RWPE1 (cell line): ENCODE measurements around the gene CBR1.

Source experiments
- CTCF ChIA-PET: fragments of 350-600 bp; sonication (Branson Sonifier 250); formaldehyde crosslinking; extraction: SDS; loops from one replicate; lab custom pipeline; 2021; lab: Yijun Ruan, JAX
- POLR2A ChIA-PET: fragments of 400-600 bp; formaldehyde crosslinking; extraction: SDS; loops from one replicate; lab custom pipeline; 2020; ENCODE audit warnings: antibody characterized with exemption; ENCODE audit not compliant: low non-redundant PET; lab: Yijun Ruan, JAX
- DNase-seq: peaks from one replicate; pipeline ENCODE4 v3.0.0; 2012; ENCODE audit warnings: low spot score
- H3K27ac ChIP-seq: fragments of 450-650 bp; 2 replicates; pipeline ENCODE4 v1.5.1; 2017
- CTCF ChIP-seq: fragments of 450-650 bp; conservative IDR thresholded peaks from 2 replicates; pipeline ENCODE4 v1.5.1; 2017; ENCODE audit warnings: low read depth, mild to moderate bottlenecking

Gene CBR1

GRCh38 chr21:36104317-36105300 is 34.8 kb downstream of the CBR1 start:
- no peak for DNase-seq
- ChIA-PET CTCF (interaction anchor here (0.5 kb wide), 1 partner anchor 318 kb away, joined by 3 read pairs; no protein-coding TSS in a partner anchor), POLR2A (no interaction called here)
- H3K27ac ChIP-seq = no peak overlapping the region
- no peak for TF ChIP-seq CTCF

- DNase-seq = no peak
- ChIA-PET POLR2A (no interaction called here), CTCF (no interaction called here)
- H3K27ac ChIP-seq = no peak overlapping the region
- no peak for TF ChIP-seq CTCF
These were observed 35.6 kb downstream of the CBR1 start for GRCh38 chr21:36105327-36105842.

GRCh38 chr21:36109868-36110267 is 40.0 kb downstream of the CBR1 start:
- no peak overlapping the region for H3K27ac ChIP-seq
- POLR2A ChIA-PET = no interaction called here
- CTCF ChIA-PET = no interaction called here
- no peak for DNase-seq
- no peak for TF ChIP-seq CTCF

- DNase-seq = no peak
- ChIA-PET POLR2A (no interaction called here), CTCF (interaction anchor here (0.6 kb wide), 1 partner anchor 14 kb away, joined by 3 read pairs; no protein-coding TSS in a partner anchor)
- TF ChIP-seq CTCF = no peak
- no peak overlapping the region for H3K27ac ChIP-seq
These were observed 41.4 kb downstream of the CBR1 start for GRCh38 chr21:36111238-36111637.

- ChIA-PET CTCF (interaction anchor here (0.5 to 1.7 kb wide), 9 partner anchors 9 to 779 kb away, joined by 3 to 17 read pairs (median 4); partner anchors contain the start of genes CBR1 and SETD4), POLR2A (interaction anchor here (0.6 kb wide), 1 partner anchor 62 kb away, joined by 8 read pairs; no protein-coding TSS in a partner anchor)
- no peak for DNase-seq
- H3K27ac ChIP-seq = no peak overlapping the region; the same call in 1 of the 2 replicates
- no peak for TF ChIP-seq CTCF
These were observed 44.0 kb downstream of the CBR1 start for GRCh38 chr21:36113647-36114428.
